ENCODE results near the gene TADA2A. TPM values are rescaled to one million over a fixed set of nuclear protein-coding genes. Genes with fewer than 3 reads are reported as not detected.

Gene TADA2A
- total RNA-seq, 4 donors from 2014 or later = 10.5 to 39.3 (median 16.1) TPM

- WGBS = 78% methylated on average over 3 of the region's 3 CpGs
Measured at GRCh38 chr17:37360632-37361031, 46.1 kb upstream of the TADA2A start.

GRCh38 chr17:37361543-37361942 lies 45.1 kb upstream of the TADA2A start:
- no peak for DNase-seq (ENCODE audit: low spot score in 2 of 2)
- no peaks in the 10 kb centered on the region for H3K36me3 ChIP-seq
- H3K9me3 ChIP-seq = no peaks in the 10 kb centered on the region
- WGBS = 52% methylated on average over 4 of the region's 4 CpGs
- TF ChIP-seq POLR2AphosphoS5 (IDR thresholded peaks at IDR 0.05) = no peak
- no peak for TF ChIP-seq CTCF (IDR thresholded peaks at IDR 0.05)
- peaks cover 38% of the 10 kb centered on the region for H3K4me1 ChIP-seq
- peak overlapping the region; percentile 14 for H3K27ac ChIP-seq
- no peak overlapping the region for H3K4me3 ChIP-seq
- no peaks in the 10 kb centered on the region for H3K27me3 ChIP-seq

More at GRCh38 chr17:37360632-37361031, 46.1 kb upstream of the TADA2A start:
- H3K9me3 ChIP-seq = no peaks in the 10 kb centered on the region
- H3K36me3 ChIP-seq = no peaks in the 10 kb centered on the region
- H3K4me1 ChIP-seq = peaks cover 42% of the 10 kb centered on the region
- no peaks in the 10 kb centered on the region for H3K27me3 ChIP-seq
- no peak for DNase-seq (ENCODE audit: low spot score in 2 of 2)
- no peak overlapping the region for H3K4me3 ChIP-seq
- TF ChIP-seq POLR2AphosphoS5 (IDR thresholded peaks at IDR 0.05) (no peak), EP300 (IDR thresholded peaks at IDR 0.05) (no peak), CTCF (IDR thresholded peaks at IDR 0.05) (no peak), POLR2A (IDR thresholded peaks at IDR 0.05) (no peak)
- no peak overlapping the region for H3K27ac ChIP-seq

GRCh38 chr17:37365589-37365988 lies 41.1 kb upstream of the TADA2A start:
- WGBS = 78% methylated on average over 1 of the region's 1 CpG
- Histone ChIP-seq H3K4me1 (peaks cover 7% of the 10 kb centered on the region), H3K27ac (no peak overlapping the region), H3K4me3 (no peak overlapping the region), H3K36me3 (no peaks in the 10 kb centered on the region), H3K9me3 (no peaks in the 10 kb centered on the region), H3K27me3 (no peaks in the 10 kb centered on the region)
- TF ChIP-seq CTCF (IDR thresholded peaks at IDR 0.05) (no peak), POLR2AphosphoS5 (IDR thresholded peaks at IDR 0.05) (no peak), EP300 (IDR thresholded peaks at IDR 0.05) (no peak)
- DNase-seq (ENCODE audit: low spot score in 2 of 2) = no peak

- H3K27ac ChIP-seq = no peak overlapping the region
- no peaks in the 10 kb centered on the region for H3K9me3 ChIP-seq
- H3K36me3 ChIP-seq = no peaks in the 10 kb centered on the region
- no peak for TF ChIP-seq POLR2A (IDR thresholded peaks at IDR 0.05)
- TF ChIP-seq CTCF (IDR thresholded peaks at IDR 0.05) = no peak
- no peak for TF ChIP-seq POLR2AphosphoS5 (IDR thresholded peaks at IDR 0.05)
- TF ChIP-seq EP300 (IDR thresholded peaks at IDR 0.05) = no peak
- peaks cover 4% of the 10 kb centered on the region for H3K4me1 ChIP-seq
- WGBS = 82% methylated on average over 3 of the region's 3 CpGs
- no peaks in the 10 kb centered on the region for H3K27me3 ChIP-seq
- H3K4me3 ChIP-seq = no peak overlapping the region
- no peak for DNase-seq (ENCODE audit: low spot score in 2 of 2)
Measured at GRCh38 chr17:37368577-37368976, 38.1 kb upstream of the TADA2A start.

GRCh38 chr17:37373530-37374159 lies 33.0 kb upstream of the TADA2A start:
- 2% methylated on average over 4 of the region's 4 CpGs for WGBS
- Histone ChIP-seq H3K4me1 (peaks cover 7% of the 10 kb centered on the region), H3K27me3 (no peaks in the 10 kb centered on the region), H3K4me3 (no peak overlapping the region), H3K27ac (no peak overlapping the region), H3K36me3 (no peaks in the 10 kb centered on the region), H3K9me3 (no peaks in the 10 kb centered on the region)
- TF ChIP-seq CTCF (IDR thresholded peaks at IDR 0.05) (peak; percentile 91 to 92), POLR2A (IDR thresholded peaks at IDR 0.05) (no peak)
- DNase-seq (ENCODE audit: low spot score in 2 of 2) = no peak

Data from suprapubic skin (tissue), 4 donors.